Fibroblast of mammary gland (primary cell): ENCODE measurements around the gene MRS2.
"Not testable (repeated sequence)": the region's sequence is repeated elsewhere in the genome, so short reads cannot be mapped to it uniquely, and the experiment has no call there.

ENCODE experiments used
- DNase-seq: peaks from one replicate; pipeline ENCODE4 v3.0.0-alpha.2; 2010; ENCODE audit warnings: low read depth
- H3K4me3 ChIP-seq: 2 replicates; pipeline ENCODE4 v1.5.1; 2011; ENCODE audit warnings: low read depth, mild to moderate bottlenecking, low read length, moderate library complexity; ENCODE audit not compliant: control insufficient read depth
- CTCF ChIP-seq: conservative IDR thresholded peaks from 2 replicates; pipeline ENCODE4 v1.5.1; 2011; ENCODE audit warnings: low read depth, low read length, inconsistent platforms; ENCODE audit not compliant: control insufficient read depth, insufficient read depth

The MRS2 gene

GRCh38 chr6:24381476-24382219 lies 21.1 kb upstream of the MRS2 start:
- DNase-seq: no peak
- no peak overlapping the region for H3K4me3 ChIP-seq
- TF ChIP-seq CTCF: no peak

- H3K4me3 ChIP-seq: no peak overlapping the region
- DNase-seq: no peak
- no peak for TF ChIP-seq CTCF
Observed at GRCh38 chr6:24382220-24382540, 20.6 kb upstream of the MRS2 start.

- not testable (repeated sequence) for DNase-seq, H3K4me3 ChIP-seq
Observed at GRCh38 chr6:24382891-24383494, 19.7 kb upstream of the MRS2 start.

- not testable (repeated sequence) for H3K4me3 ChIP-seq, DNase-seq
Observed at GRCh38 chr6:24384369-24385130, 18.2 kb upstream of the MRS2 start.

- no peak for DNase-seq
- no peak for TF ChIP-seq CTCF
- no peak overlapping the region for H3K4me3 ChIP-seq
Observed at GRCh38 chr6:24385536-24386269, 17.0 kb upstream of the MRS2 start.

GRCh38 chr6:24387818-24388217 lies 14.9 kb upstream of the MRS2 start:
- no peak for DNase-seq
- H3K4me3 ChIP-seq: no peak overlapping the region
- TF ChIP-seq CTCF: no peak

GRCh38 chr6:24391208-24391607 lies 11.5 kb upstream of the MRS2 start:
- TF ChIP-seq CTCF: no peak

More at GRCh38 chr6:24391208-24391607, 11.5 kb upstream of the MRS2 start:
- no peak for DNase-seq
- no peak overlapping the region for H3K4me3 ChIP-seq
